CD8-positive, alpha-beta memory T cell (primary cell): ENCODE data around the gene TSPAN31. TPM values are rescaled to one million over a fixed set of nuclear protein-coding genes. Genes with fewer than 3 reads are reported as not detected.

ENCODE experiments used
- CTCF ChIA-PET: fragments of 350-600 bp; sonication (Branson Sonifier 250); formaldehyde crosslinking; loops from one replicate; lab custom pipeline; 2021; ENCODE audit warnings: antibody characterized with exemption; lab: Charles Lee
- POLR2A ChIA-PET: fragments of 350-600 bp; sonication (Branson Sonifier 250); formaldehyde crosslinking; loops from one replicate; lab custom pipeline; 2021; ENCODE audit warnings: antibody characterized with exemption; lab: Charles Lee
- DNase-seq, 5 donors: peaks; one replicate each; pipeline versions ENCODE4 v3.0.0 to v3.0.0-alpha.2; 2020 to 2022; ENCODE audit warnings: mixed read lengths in 1 of 5
- H3K27ac ChIP-seq: one replicate; pipeline ENCODE4 v1.7.0; 2013; ENCODE audit warnings: low read depth, mild to moderate bottlenecking, low read length, moderate library complexity
- H3K27me3 ChIP-seq: 2 replicates; pipeline ENCODE4 v1.7.0; 2013; ENCODE audit warnings: low read length, mild to moderate bottlenecking; ENCODE audit not compliant: insufficient read depth, poor library complexity, severe bottlenecking
- H3K36me3 ChIP-seq: 2 replicates; pipeline ENCODE4 v1.7.0; 2013; ENCODE audit warnings: mild to moderate bottlenecking, low read length, moderate library complexity; ENCODE audit not compliant: insufficient read depth
- H3K4me1 ChIP-seq: 2 replicates; pipeline ENCODE4 v1.7.0; 2013; ENCODE audit warnings: mild to moderate bottlenecking, low read length, moderate library complexity; ENCODE audit not compliant: insufficient read depth
- H3K4me3 ChIP-seq: 2 replicates; pipeline ENCODE4 v1.7.0; 2013; ENCODE audit warnings: mild to moderate bottlenecking, low read length
- H3K9me3 ChIP-seq: 2 replicates; pipeline ENCODE4 v1.7.0; 2013; ENCODE audit warnings: mild to moderate bottlenecking, low read length
- H3K27ac Mint-ChIP-seq, 8 donors: one replicate each; pipeline ENCODE4 v1.8.0; 2020 to 2021; ENCODE audit warnings: mixed read lengths in 8 of 8, mild to moderate bottlenecking in 6 of 8, inconsistent platforms in 3 of 8, moderate library complexity in 3 of 8
- H3K27me3 Mint-ChIP-seq, 2 donors: one replicate each; pipeline ENCODE4 v1.8.0; 2020 to 2021; ENCODE audit warnings: mixed read lengths in 2 of 2, mild to moderate bottlenecking in 1 of 2, moderate library complexity in 1 of 2
- H3K36me3 Mint-ChIP-seq, 3 donors: one replicate each; pipeline ENCODE4 v1.8.0; 2020 to 2021; ENCODE audit warnings: mixed read lengths in 3 of 3, inconsistent platforms in 1 of 3, mild to moderate bottlenecking in 1 of 3
- H3K4me1 Mint-ChIP-seq, 3 donors: one replicate each; pipeline ENCODE4 v1.8.0; 2020 to 2021; ENCODE audit warnings: mixed read lengths in 3 of 3, inconsistent platforms in 1 of 3, mild to moderate bottlenecking in 1 of 3
- H3K4me3 Mint-ChIP-seq, 7 donors: one replicate each; pipeline ENCODE4 v1.8.0; 2020 to 2021; ENCODE audit warnings: mixed read lengths in 7 of 7, mild to moderate bottlenecking in 6 of 7, moderate library complexity in 4 of 7, inconsistent platforms in 2 of 7
- H3K9me3 Mint-ChIP-seq, 5 donors: one replicate each; pipeline ENCODE4 v1.8.0; 2020 to 2022; ENCODE audit warnings: mixed read lengths in 5 of 5, mild to moderate bottlenecking in 3 of 5, moderate library complexity in 2 of 5, inconsistent platforms in 1 of 5
- polyA plus RNA-seq: library from polyadenylated mRNA; unstranded; fragments of 300-500 nt; fragmentation: Illumina TruSeq; gene quantifications from one replicate; pipeline ENCODE4 v1.2.3, GENCODE V29; 2021
- total RNA-seq, 2 experiments: library from RNA; stranded (reverse); gene quantifications; one replicate each; pipeline ENCODE4 v1.2.3, GENCODE V29; 2021

Gene TSPAN31
- total and polyA plus RNA-seq, 3 experiments from 2014 or later, result 12.0 to 46.9 (median 13.0) TPM

- peaks cover 45 to 59% (median 50%) of the 10 kb centered on the region in 3 donors for H3K4me1 Mint-ChIP-seq
- Histone ChIP-seq H3K4me1 (peaks cover 39% of the 10 kb centered on the region), H3K36me3 (peaks cover 19% of the 10 kb centered on the region), H3K9me3 (no peaks in the 10 kb centered on the region), H3K27me3 (no peaks in the 10 kb centered on the region), H3K27ac (peak overlapping the region; percentile 89), H3K4me3 (peak overlapping the region; percentile 74)
- DNase-seq, result peak in 1 of 5 donors; percentile 45
- CTCF ChIA-PET, result interaction anchor here (0.7 to 2.2 kb wide), 5 partner anchors 11 to 265 kb away, joined by 3 to 8 read pairs (median 5); partner anchors contain the start of gene ARHGAP9
- peak overlapping the region; percentile 84 to 99 (median 97) for H3K27ac Mint-ChIP-seq
- H3K4me3 Mint-ChIP-seq, result peak overlapping the region; percentile 85 to 96 (median 90)
- peaks cover 0 to 5% of the 10 kb centered on the region in 2 donors for H3K27me3 Mint-ChIP-seq
- peaks cover 0 to 47% (median 10%) of the 10 kb centered on the region in 3 donors for H3K36me3 Mint-ChIP-seq
- no peaks in the 10 kb centered on the region for H3K9me3 Mint-ChIP-seq
- POLR2A ChIA-PET, result interaction anchor here (1.0 to 1.5 kb wide), 4 partner anchors 11 to 27 kb away, joined by 3 to 7 read pairs (median 4); partner anchors contain the start of gene EEF1AKMT3
Observed at GRCh38 chr12:57745485-57745881, 644 bp downstream of the TSPAN31 start.

DNA sequence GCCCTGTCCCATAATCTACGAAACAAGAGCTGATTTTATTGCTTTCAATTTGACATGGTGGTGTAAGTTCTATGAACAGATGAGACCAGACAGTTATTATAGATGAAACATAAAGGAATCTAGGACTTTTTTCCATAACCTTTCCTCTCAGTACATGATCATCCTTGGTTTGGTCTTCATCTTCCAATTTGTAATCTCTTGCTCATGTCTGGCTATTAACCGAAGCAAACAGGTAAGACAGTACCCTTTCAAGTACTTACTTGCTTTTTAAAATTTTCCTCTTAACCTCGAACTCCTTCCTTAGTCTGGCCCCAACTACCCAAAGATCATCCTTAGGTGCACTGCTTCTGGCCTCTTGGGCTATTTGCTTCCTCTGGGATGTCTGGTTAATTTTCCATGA is 1.2 kb downstream of the TSPAN31 start:
- H3K4me3 Mint-ChIP-seq, result peak overlapping the region; percentile 85 to 96 (median 90)
- Histone ChIP-seq H3K9me3 (no peaks in the 10 kb centered on the region), H3K27ac (no peak overlapping the region), H3K36me3 (peaks cover 19% of the 10 kb centered on the region), H3K4me3 (peak overlapping the region; percentile 74), H3K27me3 (no peaks in the 10 kb centered on the region), H3K4me1 (peaks cover 39% of the 10 kb centered on the region)
- DNase-seq, result no peak
- no peaks in the 10 kb centered on the region for H3K9me3 Mint-ChIP-seq
- H3K27me3 Mint-ChIP-seq, result peaks cover 0 to 4% of the 10 kb centered on the region in 2 donors
- H3K4me1 Mint-ChIP-seq, result peaks cover 42 to 59% (median 50%) of the 10 kb centered on the region in 3 donors
- ChIA-PET POLR2A (no interaction called here), CTCF (interaction anchor here (1.4 kb wide), 1 partner anchor 266 kb away, joined by 4 read pairs; the partner anchor contains the start of gene ARHGAP9)
- H3K36me3 Mint-ChIP-seq, result peaks cover 0 to 47% (median 10%) of the 10 kb centered on the region in 3 donors
- peak overlapping the region; percentile 84 to 99 (median 97) for H3K27ac Mint-ChIP-seq

DNA sequence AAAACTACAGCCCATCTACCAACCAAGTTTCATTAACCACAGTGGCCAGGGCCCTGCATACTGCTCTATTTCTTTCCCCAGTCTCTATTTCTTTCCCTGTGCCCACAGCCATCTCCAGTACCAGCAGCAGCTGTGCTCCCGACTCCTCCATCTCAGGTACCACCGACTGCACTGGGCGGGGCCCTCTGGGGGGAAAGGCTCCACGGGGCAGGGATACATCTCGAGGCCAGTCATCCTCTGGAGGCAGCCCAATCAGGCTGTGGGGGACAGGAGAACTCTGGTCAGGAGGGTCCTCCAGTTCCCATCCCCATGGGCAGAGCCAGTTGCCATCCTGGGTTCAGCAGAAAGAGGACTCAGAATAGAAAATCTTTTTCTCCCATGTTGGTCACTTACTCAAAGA is 4.2 kb downstream of the TSPAN31 start:
- Histone ChIP-seq H3K27ac (no peak overlapping the region), H3K4me1 (peaks cover 44% of the 10 kb centered on the region), H3K9me3 (no peaks in the 10 kb centered on the region), H3K36me3 (peaks cover 19% of the 10 kb centered on the region), H3K27me3 (no peaks in the 10 kb centered on the region), H3K4me3 (no peak overlapping the region)
- peak in 1 of 5 donors; percentile 46 for DNase-seq
- H3K9me3 Mint-ChIP-seq, result no peaks in the 10 kb centered on the region
- peaks cover 0 to 52% (median 10%) of the 10 kb centered on the region in 3 donors for H3K36me3 Mint-ChIP-seq
- CTCF ChIA-PET, result no interaction called here
- H3K27me3 Mint-ChIP-seq, result peaks cover 0 to 2% of the 10 kb centered on the region in 2 donors
- peak overlapping the region in 1 of 7 donors; percentile 11 for H3K4me3 Mint-ChIP-seq
- POLR2A ChIA-PET, result no interaction called here
- peaks cover 52 to 67% (median 65%) of the 10 kb centered on the region in 3 donors for H3K4me1 Mint-ChIP-seq
- H3K27ac Mint-ChIP-seq, result peak overlapping the region in 4 of 8 donors; percentile 8 to 55 (median 38)

DNA sequence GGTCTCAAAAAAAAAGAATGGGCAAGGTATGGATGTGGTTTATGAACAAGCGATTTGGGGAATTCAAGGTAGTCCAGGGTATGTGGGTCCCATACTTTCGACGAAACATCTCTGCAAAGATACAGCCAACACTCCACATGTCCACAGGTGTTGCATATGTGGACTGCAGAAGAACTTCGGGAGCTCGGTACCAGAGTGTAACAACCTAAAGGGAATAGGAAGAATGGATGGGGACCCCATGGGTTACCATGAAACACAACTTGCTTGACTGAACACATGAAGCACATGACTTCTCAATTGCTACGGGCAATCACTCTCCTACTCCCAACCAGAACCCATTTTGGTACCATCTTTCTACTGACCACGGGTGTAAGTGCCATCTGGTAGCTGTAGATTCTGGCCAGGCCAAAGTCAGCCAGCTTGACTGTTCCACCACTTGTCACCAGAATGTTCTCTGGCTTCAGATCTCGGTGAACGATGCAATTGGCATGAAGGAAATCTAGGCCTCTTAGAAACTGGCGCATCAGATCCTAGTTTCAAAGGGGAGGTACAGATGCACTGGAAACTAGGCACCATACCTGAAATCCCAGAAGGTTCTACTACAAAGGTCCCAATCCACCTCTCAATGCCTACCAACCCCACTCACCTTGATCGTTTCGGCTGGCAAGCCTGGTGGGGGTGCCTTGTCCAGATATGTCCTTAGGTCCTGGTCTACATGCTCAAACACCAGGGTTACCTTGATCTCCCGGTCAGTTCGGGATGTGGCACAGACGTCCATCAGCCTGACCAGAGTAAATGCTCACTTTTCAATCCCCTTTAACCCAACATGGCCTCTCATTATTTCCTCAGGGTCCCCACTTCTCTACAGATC is 6.0 kb downstream of the TSPAN31 start:
- Histone ChIP-seq H3K9me3 (no peaks in the 10 kb centered on the region), H3K4me1 (peaks cover 39% of the 10 kb centered on the region), H3K4me3 (peak overlapping the region; percentile 92), H3K36me3 (peaks cover 19% of the 10 kb centered on the region), H3K27ac (peak overlapping the region; percentile 86), H3K27me3 (no peaks in the 10 kb centered on the region)
- ChIA-PET POLR2A (no interaction called here), CTCF (interaction anchor here (1.7 to 1.8 kb wide), 2 partner anchors 8 to 10 kb away, joined by 8 to 9 read pairs; no protein-coding TSS in a partner anchor)
- peak overlapping the region; percentile 86 to 96 (median 91) for H3K4me3 Mint-ChIP-seq
- H3K27me3 Mint-ChIP-seq, result peaks cover 0 to 2% of the 10 kb centered on the region in 2 donors
- no peak for DNase-seq
- H3K36me3 Mint-ChIP-seq, result peaks cover 0 to 49% (median 10%) of the 10 kb centered on the region in 3 donors
- H3K9me3 Mint-ChIP-seq, result no peaks in the 10 kb centered on the region
- peak overlapping the region; percentile 93 to 100 (median 96) for H3K27ac Mint-ChIP-seq
- peaks cover 43 to 58% (median 56%) of the 10 kb centered on the region in 3 donors for H3K4me1 Mint-ChIP-seq

GRCh38 chr12:57751432-57751787 is 6.6 kb downstream of the TSPAN31 start:
- H3K4me3 ChIP-seq, result peak overlapping the region; percentile 92

DNA sequence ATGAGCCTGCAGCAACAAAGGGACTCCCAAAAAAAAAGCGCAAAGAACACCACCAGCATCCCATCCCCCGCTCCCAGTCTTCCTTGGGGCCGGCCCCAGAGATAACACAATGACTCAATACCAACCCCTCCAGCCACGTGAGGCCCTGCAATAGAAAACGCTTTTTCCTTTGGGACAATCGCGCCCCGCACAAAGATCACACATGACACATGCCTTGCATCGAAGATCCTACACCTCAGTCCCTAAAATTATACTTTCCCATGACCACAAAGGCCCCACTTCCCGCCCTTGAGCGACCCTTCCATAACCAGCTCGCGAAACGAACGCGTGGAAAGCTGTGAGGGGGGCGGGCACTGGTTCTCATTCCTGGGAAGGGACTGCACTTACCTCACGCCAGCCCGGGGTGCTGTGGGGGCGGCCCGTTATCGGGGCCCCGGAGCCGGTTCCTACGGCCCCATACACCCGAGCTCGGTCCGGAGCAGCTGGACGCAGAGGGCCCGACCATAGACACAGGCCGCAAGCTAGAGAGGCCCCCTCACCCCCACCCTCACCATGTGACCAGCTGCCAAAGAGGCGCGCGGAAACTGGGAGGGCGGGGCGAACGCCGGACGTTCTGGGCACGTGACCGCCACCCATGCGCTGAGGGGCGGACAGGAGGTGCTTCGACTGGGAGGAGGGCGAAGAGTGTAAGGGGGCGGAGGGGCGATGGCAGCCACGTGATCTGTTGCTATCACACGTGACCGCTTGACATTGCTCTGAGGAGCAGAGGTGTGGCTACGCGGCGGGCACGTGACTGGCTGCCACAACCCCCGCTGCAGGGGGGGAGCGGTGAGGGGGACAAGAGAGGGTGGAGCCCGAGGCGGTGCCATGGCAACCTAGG is 7.2 kb downstream of the TSPAN31 start, which contains the start of gene CDK4:
CDK4 (minus strand) TSS at position 523 of the 880 bp plus-strand sequence. CDS start 593 bp downstream, outside the sequence.
- Mint-ChIP-seq H3K4me3 (peak within 1 kb of the TSS; percentile 86 to 96 (median 91)), H3K9me3 (no peaks in the 10 kb centered on the region), H3K36me3 (peaks cover 0 to 49% (median 6%) of the 10 kb centered on the region in 3 donors), H3K4me1 (peaks cover 47 to 59% (median 58%) of the 10 kb centered on the region in 3 donors), H3K27me3 (peaks cover 0 to 2% of the 10 kb centered on the region in 2 donors), H3K27ac (peak within 1 kb of the TSS; percentile 93 to 100 (median 96))
- Histone ChIP-seq H3K4me1 (peaks cover 49% of the 10 kb centered on the region), H3K9me3 (no peaks in the 10 kb centered on the region), H3K36me3 (peaks cover 18% of the 10 kb centered on the region), H3K4me3 (peak within 1 kb of the TSS; percentile 92), H3K27ac (peak within 1 kb of the TSS; percentile 86), H3K27me3 (no peaks in the 10 kb centered on the region)
- ChIA-PET POLR2A (interaction anchor here (0.6 to 1.1 kb wide), 5 partner anchors 11 to 999 kb away, joined by 3 to 6 read pairs (median 3); partner anchors contain the start of gene ATP23), CTCF (interaction anchor here (1.0 to 1.2 kb wide), 2 partner anchors 10 to 11 kb away, joined by 4 read pairs; no protein-coding TSS in a partner anchor)
- DNase-seq, result peak; percentile 98 to 100 (median 99)

More at GRCh38 chr12:57751432-57751787, 6.6 kb downstream of the TSPAN31 start:
- peak overlapping the region; percentile 93 to 100 (median 96) for H3K27ac Mint-ChIP-seq
- peaks cover 0 to 2% of the 10 kb centered on the region in 2 donors for H3K27me3 Mint-ChIP-seq
- H3K36me3 Mint-ChIP-seq, result peaks cover 0 to 50% (median 7%) of the 10 kb centered on the region in 3 donors
- H3K4me1 ChIP-seq, result peaks cover 43% of the 10 kb centered on the region
- peak overlapping the region; percentile 86 to 96 (median 91) for H3K4me3 Mint-ChIP-seq
- POLR2A ChIA-PET, result interaction anchor here (0.8 to 1.1 kb wide), 2 partner anchors 10 to 663 kb away, joined by 3 to 6 read pairs; no protein-coding TSS in a partner anchor
- H3K27ac ChIP-seq, result peak overlapping the region; percentile 86
- H3K4me1 Mint-ChIP-seq, result peaks cover 42 to 57% (median 55%) of the 10 kb centered on the region in 3 donors
- no peak for DNase-seq
- no peaks in the 10 kb centered on the region for H3K9me3 Mint-ChIP-seq
- peaks cover 19% of the 10 kb centered on the region for H3K36me3 ChIP-seq
- H3K9me3 ChIP-seq, result no peaks in the 10 kb centered on the region
- H3K27me3 ChIP-seq, result no peaks in the 10 kb centered on the region
- CTCF ChIA-PET, result interaction anchor here (1.2 to 1.8 kb wide), 3 partner anchors 8 to 11 kb away, joined by 4 to 9 read pairs (median 8); no protein-coding TSS in a partner anchor

DNA sequence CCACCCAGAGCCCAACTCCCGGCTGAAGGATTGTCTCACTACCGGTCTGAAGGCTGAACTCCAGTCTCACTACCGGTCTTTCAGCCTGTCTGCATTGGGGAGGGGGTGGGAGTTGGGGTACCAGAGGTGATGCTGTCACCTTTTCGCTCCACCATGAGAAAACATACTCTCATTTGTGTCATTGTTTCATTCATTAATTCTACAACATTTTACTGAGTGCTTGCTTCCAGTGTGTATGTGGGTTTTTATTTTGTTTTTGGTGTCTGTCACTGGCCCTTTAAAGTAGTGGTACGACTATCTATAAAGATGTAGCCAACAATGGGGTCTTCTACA is 7.8 kb downstream of the TSPAN31 start:
- Mint-ChIP-seq H3K4me1 (peaks cover 48 to 60% (median 59%) of the 10 kb centered on the region in 3 donors), H3K27ac (peak overlapping the region; percentile 93 to 100 (median 96)), H3K9me3 (no peaks in the 10 kb centered on the region), H3K4me3 (peak overlapping the region; percentile 86 to 96 (median 91)), H3K27me3 (peaks cover 0 to 2% of the 10 kb centered on the region in 2 donors), H3K36me3 (peaks cover 0 to 46% (median 3%) of the 10 kb centered on the region in 3 donors)
- DNase-seq, result no peak
- H3K36me3 ChIP-seq, result peaks cover 13% of the 10 kb centered on the region
- H3K4me1 ChIP-seq, result peaks cover 50% of the 10 kb centered on the region
- ChIA-PET POLR2A (interaction anchor here (1.1 kb wide), 1 partner anchor 11 kb away, joined by 6 read pairs; no protein-coding TSS in a partner anchor), CTCF (interaction anchor here (1.0 to 1.2 kb wide), 2 partner anchors 10 to 12 kb away, joined by 4 read pairs; no protein-coding TSS in a partner anchor)
- H3K27ac ChIP-seq, result peak overlapping the region; percentile 86
- no peaks in the 10 kb centered on the region for H3K27me3 ChIP-seq
- H3K4me3 ChIP-seq, result peak overlapping the region; percentile 20
- H3K9me3 ChIP-seq, result no peaks in the 10 kb centered on the region
